PC-9 (cell line): Measurements from ENCODE around the gene ENAH. TPM values are rescaled to one million over a fixed set of nuclear protein-coding genes. Genes with fewer than 3 reads are reported as not detected.

Experiments used
- BruUV-seq: library from RNA; stranded (reverse); fragments of 400-500 nt; replicated peaks from 2 replicates; lab custom pipeline; 2021; lab: Mats Ljungman, UMichigan
- CTCF ChIA-PET: fragments of 300-600 bp; sonication (Branson Sonifier 250); formaldehyde crosslinking; loops from one replicate; lab custom pipeline; 2022; ENCODE audit warnings: antibody characterized with exemption; lab: Charles Lee
- POLR2A ChIA-PET: fragments of 300-600 bp; sonication (Branson Sonifier 250); formaldehyde crosslinking; loops from one replicate; lab custom pipeline; 2022; ENCODE audit warnings: antibody characterized with exemption; ENCODE audit not compliant: unreplicated experiment; lab: Charles Lee
- DNase-seq, 2 experiments: peaks; one replicate each; pipeline versions ENCODE4 v3.0.0 to v3.0.0-alpha.2; 2015 to 2022; ENCODE audit warnings: mixed read lengths in 1 of 2
- H2AFZ ChIP-seq: fragments of 200-600 bp; sonication (generic); 2 replicates; pipeline ENCODE4 v1.8.1; 2017; ENCODE audit warnings: antibody characterized with exemption
- H3F3A ChIP-seq: fragments of 200-600 bp; sonication (generic); 2 replicates; pipeline ENCODE4 v1.8.1; 2017; ENCODE audit warnings: antibody characterized with exemption, mild to moderate bottlenecking, low read depth; ENCODE audit not compliant: insufficient read depth
- H3K27ac ChIP-seq: fragments of 200-600 bp; sonication (generic); 2 replicates; pipeline ENCODE4 v1.6.1; 2016; ENCODE audit warnings: mixed run types
- H3K27me3 ChIP-seq: fragments of 200-600 bp; sonication (generic); 2 replicates; pipeline ENCODE4 v1.6.1; 2016; ENCODE audit warnings: low read depth, mixed run types; ENCODE audit not compliant: insufficient read depth
- H3K36me3 ChIP-seq: fragments of 200-600 bp; sonication (generic); 2 replicates; pipeline ENCODE4 v1.6.1; 2016; ENCODE audit warnings: low read depth, mixed run types
- H3K4me1 ChIP-seq: fragments of 200-600 bp; sonication (generic); replicated peaks from 2 replicates; pipeline ENCODE4 v1.6.1; 2016; ENCODE audit warnings: mixed run types; ENCODE audit not compliant: insufficient read depth
- H3K4me2 ChIP-seq: fragments of 200-600 bp; sonication (generic); 2 replicates; pipeline ENCODE4 v1.6.1; 2017; ENCODE audit warnings: mixed run types
- H3K4me3 ChIP-seq: fragments of 200-600 bp; sonication (generic); 2 replicates; pipeline ENCODE4 v1.6.1; 2016; ENCODE audit warnings: mixed run types
- H3K79me2 ChIP-seq: fragments of 200-600 bp; sonication (generic); 2 replicates; pipeline ENCODE4 v1.6.1; 2017; ENCODE audit warnings: low read depth, mixed run types
- H3K9me2 ChIP-seq: fragments of 200-600 bp; sonication (generic); 2 replicates; pipeline ENCODE4 v1.8.1; 2017; ENCODE audit warnings: mild to moderate bottlenecking; ENCODE audit not compliant: insufficient read depth
- H3K9me3 ChIP-seq: fragments of 200-600 bp; sonication (generic); 2 replicates; pipeline ENCODE4 v1.8.1; 2016; ENCODE audit warnings: low read depth; ENCODE audit not compliant: insufficient read depth
- H4K20me1 ChIP-seq: fragments of 200-600 bp; sonication (generic); 2 replicates; pipeline ENCODE4 v1.8.1; 2017; ENCODE audit not compliant: insufficient read depth
- EZH2 ChIP-seq: fragments of 200-600 bp; sonication (generic); IDR thresholded peaks from 2 replicates; pipeline ENCODE4 v1.8.0; 2017; ENCODE audit warnings: antibody characterized with exemption, low read depth
- intact Hi-C: fragments of 100-400 bp; cut with micrococcal nuclease; formaldehyde crosslinking; loops from one replicate; pipeline ENCODE4 v1.10.0; 2022; ENCODE audit not compliant: unreplicated experiment
- total RNA-seq: library from RNA; stranded (reverse); gene quantifications from 2 replicates; pipeline ENCODE4 v1.2.3, GENCODE V29; 2021
- TF ChIP-seq, protein P1 (sequence below): fragments of 200-600 bp; sonication (generic); conservative IDR thresholded peaks from 2 replicates; pipeline ENCODE4 v1.6.1; 2017; ENCODE audit warnings: mixed run types, antibody characterized with exemption, mild to moderate bottlenecking, moderate library complexity

ENAH gene
- total RNA-seq, 1 experiment from 2014 or later, result 167 TPM

DNA sequence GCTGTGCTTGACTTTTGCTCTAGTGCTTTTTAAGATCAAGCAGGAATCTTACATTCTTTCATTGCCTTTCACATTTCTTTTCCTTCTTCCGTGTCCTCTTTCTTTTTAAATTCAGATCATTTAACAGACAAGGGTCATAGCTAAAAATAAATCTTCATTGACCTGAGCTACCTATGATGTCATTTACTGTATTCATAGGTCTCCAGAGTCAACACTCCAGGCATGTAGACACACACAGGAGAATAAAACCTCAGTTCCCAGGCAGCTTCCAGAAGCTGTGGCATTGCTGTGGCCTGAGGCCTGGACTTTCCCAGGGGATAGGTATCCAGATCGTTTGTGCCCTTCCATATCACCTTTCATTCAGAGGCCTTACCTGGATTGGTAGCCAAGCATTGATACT lies 38.5 kb upstream of the ENAH start:
- CTCF ChIA-PET, result no interaction called here
- H3K9me3 ChIP-seq, result no peaks in the 10 kb centered on the region; the same call in 1 of the 2 replicates
- no peaks in the 10 kb centered on the region for H3K9me2 ChIP-seq
- H3K4me2 ChIP-seq, result no peak overlapping the region
- no peaks in the 10 kb centered on the region for H3K36me3 ChIP-seq
- H3K27me3 ChIP-seq, result no peaks in the 10 kb centered on the region
- POLR2A ChIA-PET, result interaction anchor here (0.6 kb wide), 2 partner anchors 12 to 122 kb away, joined by 3 to 17 read pairs; no protein-coding TSS in a partner anchor
- no peak for TF ChIP-seq EZH2
- TF ChIP-seq, protein P1, sequence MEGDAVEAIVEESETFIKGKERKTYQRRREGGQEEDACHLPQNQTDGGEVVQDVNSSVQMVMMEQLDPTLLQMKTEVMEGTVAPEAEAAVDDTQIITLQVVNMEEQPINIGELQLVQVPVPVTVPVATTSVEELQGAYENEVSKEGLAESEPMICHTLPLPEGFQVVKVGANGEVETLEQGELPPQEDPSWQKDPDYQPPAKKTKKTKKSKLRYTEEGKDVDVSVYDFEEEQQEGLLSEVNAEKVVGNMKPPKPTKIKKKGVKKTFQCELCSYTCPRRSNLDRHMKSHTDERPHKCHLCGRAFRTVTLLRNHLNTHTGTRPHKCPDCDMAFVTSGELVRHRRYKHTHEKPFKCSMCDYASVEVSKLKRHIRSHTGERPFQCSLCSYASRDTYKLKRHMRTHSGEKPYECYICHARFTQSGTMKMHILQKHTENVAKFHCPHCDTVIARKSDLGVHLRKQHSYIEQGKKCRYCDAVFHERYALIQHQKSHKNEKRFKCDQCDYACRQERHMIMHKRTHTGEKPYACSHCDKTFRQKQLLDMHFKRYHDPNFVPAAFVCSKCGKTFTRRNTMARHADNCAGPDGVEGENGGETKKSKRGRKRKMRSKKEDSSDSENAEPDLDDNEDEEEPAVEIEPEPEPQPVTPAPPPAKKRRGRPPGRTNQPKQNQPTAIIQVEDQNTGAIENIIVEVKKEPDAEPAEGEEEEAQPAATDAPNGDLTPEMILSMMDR, result no peak
- no peak for DNase-seq
- peaks cover 4% of the 10 kb centered on the region; the same call in 1 of the 2 replicates for H3K4me1 ChIP-seq
- no peaks in the 10 kb centered on the region for H4K20me1 ChIP-seq
- H2AFZ ChIP-seq, result no peak overlapping the region
- H3F3A ChIP-seq, result no peaks in the 10 kb centered on the region
- H3K4me3 ChIP-seq, result no peak overlapping the region
- intact Hi-C loops, result no loop called here
- H3K79me2 ChIP-seq, result no peaks in the 10 kb centered on the region
- no peak overlapping the region for H3K27ac ChIP-seq
- BruUV-seq, result no TSS peak

DNA sequence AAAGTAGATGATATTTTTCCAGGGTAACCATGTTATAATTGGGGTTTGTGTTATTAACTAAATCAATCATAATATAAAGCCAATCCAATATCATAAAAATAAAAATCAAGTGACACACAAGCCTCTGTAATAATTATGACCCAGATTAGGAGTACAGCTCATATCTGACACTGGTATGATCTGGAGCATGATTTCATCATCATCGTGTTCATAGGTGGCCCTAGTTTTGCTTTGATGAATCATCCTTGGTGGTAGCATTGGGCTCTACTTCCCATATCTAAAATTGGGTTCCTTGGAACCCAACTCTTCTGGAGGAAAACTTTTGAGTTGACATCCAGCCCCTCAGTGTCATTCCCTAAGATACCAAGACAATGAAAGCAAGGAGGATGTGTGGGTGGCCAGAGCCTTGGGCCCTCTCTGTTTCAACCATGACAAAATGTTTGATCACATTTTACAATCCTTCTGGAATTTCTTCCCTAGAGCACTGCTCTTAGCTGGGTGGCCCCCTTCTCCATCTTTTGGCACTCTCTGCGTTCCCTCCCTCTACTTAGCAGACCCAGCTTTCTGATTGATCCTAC lies 37.0 kb upstream of the ENAH start:
- Histone ChIP-seq H3K9me3 (no peaks in the 10 kb centered on the region; the same call in 1 of the 2 replicates), H3K4me1 (peaks cover 4% of the 10 kb centered on the region; the same call in 1 of the 2 replicates), H3K9me2 (no peaks in the 10 kb centered on the region), H3K79me2 (no peaks in the 10 kb centered on the region), H3F3A (no peaks in the 10 kb centered on the region), H4K20me1 (no peaks in the 10 kb centered on the region), H2AFZ (no peak overlapping the region), H3K4me2 (no peak overlapping the region), H3K4me3 (no peak overlapping the region), H3K27me3 (no peaks in the 10 kb centered on the region), H3K36me3 (no peaks in the 10 kb centered on the region), H3K27ac (no peak overlapping the region)
- intact Hi-C loops, result no loop called here
- ChIA-PET CTCF (no interaction called here), POLR2A (interaction anchor here (0.6 kb wide), 1 partner anchor 22 kb away, joined by 3 read pairs; no protein-coding TSS in a partner anchor)
- no peak for DNase-seq
- no TSS peak for BruUV-seq
- TF ChIP-seq, protein P1, result no peak
- TF ChIP-seq EZH2, result no peak

DNA sequence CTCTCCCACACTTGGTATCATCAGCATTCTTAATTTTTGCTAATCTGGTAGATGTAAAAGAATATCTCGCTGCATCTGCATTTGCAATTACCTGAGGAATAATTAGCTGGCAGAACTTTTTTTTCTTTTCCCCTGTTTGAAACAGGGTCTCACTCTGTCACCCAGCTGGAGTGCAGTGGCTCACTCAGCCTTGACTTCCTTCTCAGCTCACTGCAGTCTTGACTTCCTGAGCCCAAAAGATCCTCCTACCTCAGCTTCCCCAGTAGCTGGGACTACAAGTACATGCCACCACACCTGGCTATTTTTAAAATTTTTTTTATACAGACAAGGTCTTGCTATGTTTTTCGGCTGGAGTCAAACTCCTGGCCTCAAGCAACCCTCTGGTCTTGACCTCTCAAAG lies 35.4 kb upstream of the ENAH start:
- TF ChIP-seq EZH2, result no peak
- TF ChIP-seq, protein P1, result no peak
- Histone ChIP-seq H3K9me2 (no peaks in the 10 kb centered on the region), H3F3A (no peaks in the 10 kb centered on the region; the same call in 1 of the 2 replicates), H2AFZ (no peak overlapping the region), H3K27ac (no peak overlapping the region), H3K36me3 (no peaks in the 10 kb centered on the region), H3K4me3 (no peak overlapping the region), H4K20me1 (no peaks in the 10 kb centered on the region), H3K79me2 (no peaks in the 10 kb centered on the region), H3K4me1 (no peaks in the 10 kb centered on the region; the same call in 1 of the 2 replicates), H3K27me3 (no peaks in the 10 kb centered on the region), H3K4me2 (no peak overlapping the region), H3K9me3 (no peaks in the 10 kb centered on the region; the same call in 1 of the 2 replicates)
- intact Hi-C loops, result no loop called here
- BruUV-seq, result no TSS peak
- no peak for DNase-seq
- ChIA-PET CTCF (interaction anchor here (0.6 kb wide), 2 partner anchors 9 to 168 kb away, joined by 3 to 5 read pairs; no protein-coding TSS in a partner anchor), POLR2A (interaction anchor here (0.5 kb wide), 1 partner anchor 16 kb away, joined by 7 read pairs; no protein-coding TSS in a partner anchor)
